IMR-90 (cell line): Measurements from ENCODE around the gene ADGRV1. TPM values are rescaled to one million over a fixed set of nuclear protein-coding genes. Genes with fewer than 3 reads are reported as not detected.

Source experiments
- ATAC-seq: fragments of 200-7000 bp; cut with Tn5 transposase; 2 replicates; pipeline ENCODE4 v1.9.1; 2020; ENCODE audit warnings: low read depth, mild to moderate bottlenecking, moderate library complexity
- BruUV-seq: library from RNA; stranded (reverse); fragments of 400-500 nt; replicated peaks from 2 replicates; lab custom pipeline; 2021; lab: Mats Ljungman, UMichigan
- CTCF ChIA-PET: fragments of 300-600 bp; formaldehyde crosslinking; extraction: SDS; loops from one replicate; lab custom pipeline; 2021; ENCODE audit warnings: antibody characterized with exemption; lab: Yijun Ruan, JAX
- POLR2A ChIA-PET: fragments of 300-600 bp; sonication (Branson Sonifier 250); formaldehyde crosslinking; loops from one replicate; lab custom pipeline; 2022; ENCODE audit warnings: antibody characterized with exemption; ENCODE audit not compliant: unreplicated experiment; lab: Charles Lee
- DNase-seq: peaks from one replicate; pipeline ENCODE4 v3.0.0; 2013
- H2AFZ ChIP-seq: replicated peaks from 2 replicates; pipeline ENCODE3; 2013; ENCODE audit warnings: low read length, mild to moderate bottlenecking; ENCODE audit not compliant: poor library complexity
- H2AK5ac ChIP-seq: 2 replicates; pipeline ENCODE4 v1.6.1; 2013; ENCODE audit warnings: low read depth, low read length, inconsistent platforms
- H2AK9ac ChIP-seq: replicated peaks from 2 replicates; pipeline ENCODE3; 2013; ENCODE audit warnings: mild to moderate bottlenecking, low read depth, low read length, moderate library complexity; ENCODE audit not compliant: poor library complexity
- H2BK120ac ChIP-seq: 2 replicates; pipeline ENCODE4 v1.6.1; 2013; ENCODE audit warnings: low read depth, low read length, inconsistent platforms
- H2BK15ac ChIP-seq: 3 replicates; pipeline ENCODE4 v1.6.1; 2013; ENCODE audit warnings: low read depth, low read length, inconsistent platforms
- H2BK20ac ChIP-seq: 2 replicates; pipeline ENCODE4 v1.6.1; 2013; ENCODE audit warnings: low read depth, mild to moderate bottlenecking, inconsistent platforms, low read length, moderate library complexity
- H2BK5ac ChIP-seq: 2 replicates; pipeline ENCODE4 v1.6.1; 2013; ENCODE audit warnings: mild to moderate bottlenecking, low read depth, low read length, inconsistent platforms; ENCODE audit not compliant: poor library complexity, severe bottlenecking
- H3K14ac ChIP-seq: replicated peaks from 2 replicates; pipeline ENCODE4 v1.6.1; 2013; ENCODE audit warnings: low read depth, low read length, inconsistent platforms
- H3K18ac ChIP-seq: 2 replicates; pipeline ENCODE4 v1.6.1; 2013; ENCODE audit warnings: low read depth, low read length, control low read depth
- H3K23ac ChIP-seq: 2 replicates; pipeline ENCODE4 v1.6.1; 2013; ENCODE audit warnings: low read depth, low read length, inconsistent platforms
- H3K27ac ChIP-seq: 2 replicates; pipeline ENCODE4 v1.5.1; 2013; ENCODE audit warnings: mild to moderate bottlenecking, control low read depth, low read length; ENCODE audit not compliant: insufficient read depth
- H3K27me3 ChIP-seq: 2 replicates; pipeline ENCODE4 v1.6.1; 2013; ENCODE audit warnings: low read length; ENCODE audit not compliant: control insufficient read depth, insufficient read depth
- H3K36me3 ChIP-seq: 2 replicates; pipeline ENCODE4 v1.6.1; 2013; ENCODE audit warnings: low read length, mixed read lengths; ENCODE audit not compliant: control insufficient read depth, insufficient read depth
- H3K4ac ChIP-seq: 2 replicates; pipeline ENCODE4 v1.6.1; 2013; ENCODE audit warnings: low read depth, low read length, inconsistent platforms
- H3K4me1 ChIP-seq: 2 replicates; pipeline ENCODE4 v1.6.1; 2013; ENCODE audit warnings: low read length, mixed read lengths; ENCODE audit not compliant: control insufficient read depth, insufficient read depth
- H3K4me2 ChIP-seq: 2 replicates; pipeline ENCODE4 v1.6.1; 2013; ENCODE audit warnings: low read depth, mild to moderate bottlenecking, control low read depth, low read length, moderate library complexity
- H3K4me3 ChIP-seq: 2 replicates; pipeline ENCODE4 v1.5.1; 2013; ENCODE audit warnings: low read depth, mild to moderate bottlenecking, control low read depth, low read length, moderate library complexity; ENCODE audit not compliant: insufficient read depth
- H3K56ac ChIP-seq: 2 replicates; pipeline ENCODE4 v1.6.1; 2013; ENCODE audit warnings: low read length, inconsistent platforms; ENCODE audit not compliant: insufficient read depth; ENCODE audit errors: extremely low read depth
- H3K79me1 ChIP-seq, 2 experiments: 2 replicates each; pipeline ENCODE4 v1.6.1; 2013; ENCODE audit warnings: low read length in 2 of 2, inconsistent platforms in 1 of 2, low read depth in 1 of 2
- H3K9ac ChIP-seq: 2 replicates; pipeline ENCODE4 v1.6.1; 2013; ENCODE audit warnings: low read depth, low read length, control low read depth
- H3K9me1 ChIP-seq: 2 replicates; pipeline ENCODE4 v1.6.1; 2013; ENCODE audit warnings: low read length, inconsistent platforms; ENCODE audit not compliant: insufficient read depth
- H3K9me3 ChIP-seq: 2 replicates; pipeline ENCODE4 v1.6.1; 2013; ENCODE audit warnings: low read length; ENCODE audit not compliant: control insufficient read depth, insufficient read depth
- H4K20me1 ChIP-seq: 2 replicates; pipeline ENCODE4 v1.6.1; 2013; ENCODE audit warnings: low read length, inconsistent platforms; ENCODE audit not compliant: insufficient read depth
- H4K5ac ChIP-seq: 2 replicates; pipeline ENCODE4 v1.6.1; 2013; ENCODE audit warnings: mild to moderate bottlenecking, low read depth, low read length, control low read depth
- H4K8ac ChIP-seq, 2 experiments: 2 replicates each; pipeline ENCODE4 v1.6.1; 2013; ENCODE audit warnings: low read depth in 2 of 2, low read length in 2 of 2, control low read depth in 1 of 2, inconsistent platforms in 1 of 2
- H4K91ac ChIP-seq: 2 replicates; pipeline ENCODE4 v1.6.1; 2013; ENCODE audit warnings: low read depth, low read length, inconsistent platforms; ENCODE audit not compliant: insufficient read depth
- BHLHE40 ChIP-seq: fragments of 150-350 bp; IDR thresholded peaks from 2 replicates; pipeline ENCODE4 v1.6.1; 2016; ENCODE audit warnings: mild to moderate bottlenecking, low read depth, low read length
- CEBPB ChIP-seq: IDR thresholded peaks from 2 replicates; pipeline ENCODE4 v1.6.1; 2012; ENCODE audit warnings: low read depth, low read length, improper control_type of control experiment
- CHD1 ChIP-seq: IDR thresholded peaks from 2 replicates; pipeline ENCODE4 v1.6.1; 2012; ENCODE audit warnings: low read depth, low read length, improper control_type of control experiment
- CTCF ChIP-seq: conservative IDR thresholded peaks from 2 replicates; pipeline ENCODE4 v1.5.1; 2012; ENCODE audit warnings: mild to moderate bottlenecking, low read depth, low read length, improper control_type of control experiment
- ELK1 ChIP-seq: fragments of 150-350 bp; IDR thresholded peaks from 2 replicates; pipeline ENCODE4 v1.6.1; 2016; ENCODE audit warnings: low read depth, mild to moderate bottlenecking, low read length, moderate library complexity, borderline replicate concordance
- FOS ChIP-seq: fragments of 150-350 bp; IDR thresholded peaks from 2 replicates; pipeline ENCODE4 v1.6.1; 2016; ENCODE audit warnings: low read depth, low read length
- MAFK ChIP-seq: IDR thresholded peaks from 2 replicates; pipeline ENCODE4 v1.6.1; 2012; ENCODE audit warnings: low read depth, low read length, improper control_type of control experiment
- MAZ ChIP-seq: IDR thresholded peaks from 2 replicates; pipeline ENCODE4 v1.6.1; 2012; ENCODE audit warnings: low read depth, mild to moderate bottlenecking, low read length, improper control_type of control experiment, moderate library complexity, borderline replicate concordance
- MXI1 ChIP-seq: IDR thresholded peaks from 2 replicates; pipeline ENCODE4 v1.6.1; 2012; ENCODE audit warnings: low read depth, mild to moderate bottlenecking, low read length, moderate library complexity, borderline replicate concordance
- NFE2L2 ChIP-seq: fragments of 150-350 bp; IDR thresholded peaks from 2 replicates; pipeline ENCODE4 v1.6.1; 2016; ENCODE audit warnings: low read depth, mild to moderate bottlenecking, low read length
- POLR2A ChIP-seq: IDR thresholded peaks from 2 replicates; pipeline ENCODE4 v1.6.1; 2012; ENCODE audit warnings: mild to moderate bottlenecking, low read depth, low read length
- RAD21 ChIP-seq: IDR thresholded peaks from 2 replicates; pipeline ENCODE4 v1.6.1; 2012; ENCODE audit warnings: low read length, improper control_type of control experiment
- RCOR1 ChIP-seq: IDR thresholded peaks from 2 replicates; pipeline ENCODE4 v1.6.1; 2012; ENCODE audit warnings: mild to moderate bottlenecking, low read length, improper control_type of control experiment; ENCODE audit not compliant: insufficient replicate concordance
- RFX5 ChIP-seq: IDR thresholded peaks from 2 replicates; pipeline ENCODE4 v1.8.0; 2012; ENCODE audit warnings: low read depth, mild to moderate bottlenecking, low read length, moderate library complexity
- SMC3 ChIP-seq: fragments of 150-350 bp; IDR thresholded peaks from 2 replicates; pipeline ENCODE4 v1.6.1; 2016; ENCODE audit warnings: low read depth, mild to moderate bottlenecking, antibody characterized with exemption, low read length, moderate library complexity
- USF2 ChIP-seq: fragments of 150-350 bp; IDR thresholded peaks from 2 replicates; pipeline ENCODE4 v1.6.1; 2017; ENCODE audit warnings: mild to moderate bottlenecking, antibody characterized with exemption, low read length, low read depth
- WGBS, 2 experiments: methylation state at CpG; one replicate each; pipeline versions ENCODE4 v1.1.5 to v1.1.7; 2013; ENCODE audit warnings: missing lambda C conversion rate in 2 of 2; ENCODE audit not compliant: insufficient read length in 1 of 2; ENCODE audit errors: extremely low coverage in 2 of 2; 5-methylcytosine and 5-hydroxymethylcytosine counted together
- dilution Hi-C: fragments of 300-500 bp; cut with HindIII; formaldehyde crosslinking; loops from one replicate; pipeline ENCODE4 v1.14.3; 2018; ENCODE audit warnings: low sequenced_read_pairs; ENCODE audit not compliant: unreplicated experiment
- in situ Hi-C: fragments of 300-500 bp; cut with MboI; formaldehyde crosslinking; loops from 3 replicates; pipeline ENCODE4 v1.14.3; 2019; ENCODE audit warnings: low sequenced_read_pairs, inconsistent platforms, mixed read lengths
- intact Hi-C: fragments of 100-400 bp; cut with micrococcal nuclease; formaldehyde crosslinking; loops from 2 replicates; pipeline ENCODE4 v1.10.0; 2022
- polyA plus RNA-seq, 3 experiments: library from polyadenylated mRNA; depleted of rRNA; stranded (reverse); fragments of >200 nt; gene quantifications; 2 replicates each; pipeline ENCODE4 v1.2.3, GENCODE V29; 2012; ENCODE audit warnings: low replicate concordance in 1 of 3
- total RNA-seq: library from RNA; depleted of rRNA; stranded (reverse); fragments of >200 nt; gene quantifications from 2 replicates; pipeline ENCODE4 v1.2.3, GENCODE V29; 2012

The ADGRV1 gene
- total and polyA plus RNA-seq, 2 of the 4 experiments (the other 2 are of a cell fraction): under 0.01 TPM; not detected in 1

GRCh38 chr5:91022518-91022917, 463.9 kb downstream of the ADGRV1 start:
- no peak overlapping the region for H2BK20ac ChIP-seq
- H4K20me1 ChIP-seq: no peaks in the 10 kb centered on the region
- no peak overlapping the region for H2BK120ac ChIP-seq
- H2AK5ac ChIP-seq: no peak overlapping the region
- intact Hi-C loops (no loop called here), in situ Hi-C loops (no loop called here), dilution Hi-C loops (no loop called here)
- no peak overlapping the region for H4K91ac ChIP-seq
- H3K27ac ChIP-seq: no peak overlapping the region
- H3K9me3 ChIP-seq: no peaks in the 10 kb centered on the region
- no peak overlapping the region for H2AK9ac ChIP-seq
- H3K18ac ChIP-seq: no peak overlapping the region
- H3K27me3 ChIP-seq: no peaks in the 10 kb centered on the region
- no peak overlapping the region for H3K56ac ChIP-seq
- DNase-seq (no peak), ATAC-seq (no peak)
- H2BK15ac ChIP-seq: no peak overlapping the region
- CTCF ChIA-PET: no interaction called here
- no peak overlapping the region for H2AFZ ChIP-seq
- no peak overlapping the region for H4K8ac ChIP-seq
- H3K9me1 ChIP-seq: peaks cover 3% of the 10 kb centered on the region; the same call in 1 of the 2 replicates
- H3K4me1 ChIP-seq: peaks cover 6% of the 10 kb centered on the region
- H3K4me2 ChIP-seq: no peak overlapping the region
- no peak overlapping the region for H3K4me3 ChIP-seq
- no peak overlapping the region for H2BK5ac ChIP-seq
- H3K4ac ChIP-seq: no peak overlapping the region
- H3K79me1 ChIP-seq: no peaks in the 10 kb centered on the region
- TF ChIP-seq SMC3 (no peak), MAFK (no peak), NFE2L2 (no peak), USF2 (no peak), MAZ (no peak), ELK1 (no peak), CTCF (no peak), MXI1 (no peak), RAD21 (no peak), POLR2A (no peak), FOS (no peak), CEBPB (no peak), RCOR1 (no peak), RFX5 (no peak), BHLHE40 (no peak), CHD1 (no peak)
- POLR2A ChIA-PET: no interaction called here
- no CpG with 5 or more reads among the region's 2 CpGs for WGBS, 2 experiments
- no peak overlapping the region for H3K14ac ChIP-seq
- no peak overlapping the region for H3K9ac ChIP-seq
- no peaks in the 10 kb centered on the region for H3K36me3 ChIP-seq
- no peak overlapping the region for H4K5ac ChIP-seq
- H3K23ac ChIP-seq: no peak overlapping the region
- BruUV-seq: no TSS peak
